HepG2 (cell line): ENCODE results near the gene TXNDC11. TPM values are rescaled to one million over a fixed set of nuclear protein-coding genes. Genes with fewer than 3 reads are reported as not detected.

Experiments used
- CREM ChIP-seq, 2 experiments: sonication (generic) in 1 of 2; formaldehyde crosslinking in 1 of 2; IDR thresholded peaks; 2 replicates each; pipeline versions ENCODE4 v1.4.0 to v1.6.1; 2016 to 2020; ENCODE audit warnings: antibody characterized with exemption in 1 of 2, mild to moderate bottlenecking in 1 of 2, missing genetic modification reagents in 1 of 2
- FIP1L1 ChIP-seq: fragments of 200-400 bp; formaldehyde crosslinking; IDR thresholded peaks from 2 replicates; pipeline ENCODE4 v1.6.1; 2018; ENCODE audit warnings: low read depth, mild to moderate bottlenecking, low read length, moderate library complexity, borderline replicate concordance; ENCODE audit not compliant: insufficient read depth
- FOXO1 ChIP-seq: sonication (generic); formaldehyde crosslinking; IDR thresholded peaks from 2 replicates; pipeline ENCODE4 v1.4.0; 2020; ENCODE audit warnings: missing genetic modification reagents
- GMEB1 ChIP-seq: sonication (generic); formaldehyde crosslinking; IDR thresholded peaks from 2 replicates; pipeline ENCODE4 v1.5.1; 2020; ENCODE audit warnings: missing genetic modification reagents, mild to moderate bottlenecking, borderline replicate concordance
- HOXD1 ChIP-seq: sonication (generic); formaldehyde crosslinking; IDR thresholded peaks from 2 replicates; pipeline ENCODE4 v1.5.0; 2020; ENCODE audit warnings: missing genetic modification reagents
- PITX1 ChIP-seq: sonication (generic); formaldehyde crosslinking; IDR thresholded peaks from 2 replicates; pipeline ENCODE4 v1.5.1; 2020; ENCODE audit warnings: mild to moderate bottlenecking, missing genetic modification reagents
- PRDM15 ChIP-seq: sonication (generic); formaldehyde crosslinking; IDR thresholded peaks from 2 replicates; pipeline ENCODE4 v1.4.0; 2020; ENCODE audit warnings: missing genetic modification reagents
- SRY ChIP-seq: sonication (generic); formaldehyde crosslinking; IDR thresholded peaks from 2 replicates; pipeline ENCODE4 v1.8.0; 2022; ENCODE audit warnings: mild to moderate bottlenecking, missing genetic modification reagents
- ZNF550 ChIP-seq: sonication (generic); formaldehyde crosslinking; IDR thresholded peaks from 2 replicates; pipeline ENCODE4 v1.4.0; 2020; ENCODE audit warnings: mild to moderate bottlenecking, missing genetic modification reagents, borderline replicate concordance
- ZNF768 ChIP-seq: sonication (generic); formaldehyde crosslinking; IDR thresholded peaks from 2 replicates; pipeline ENCODE4 v1.4.0; 2020; ENCODE audit warnings: missing genetic modification reagents
- polyA plus RNA-seq, 8 experiments: library from polyadenylated mRNA; depleted of rRNA in 3 of 8; stranded (reverse) in 7 of 8; unstranded in 1 of 8; fragments of >200 nt; fragmentation: Illumina TruSeq in 4 of 8; extraction: Trizol in 4 of 8; gene quantifications; 2 replicates each; pipeline versions ENCODE4 v1.2.1 to v1.2.3, GENCODE V29; 2011 to 2016; ENCODE audit warnings: low read depth in 4 of 8, missing spikeins in 1 of 8, mixed read lengths in 1 of 8; ENCODE audit not compliant: insufficient read depth in 1 of 8
- total RNA-seq, 5 experiments: library from RNA; depleted of rRNA; stranded (reverse); fragments of >200 nt; fragmentation: Illumina TruSeq; extraction: Trizol; gene quantifications; 2 replicates each; pipeline ENCODE4 v1.2.3, GENCODE V29; 2016; ENCODE audit warnings: low read depth in 1 of 5
- TF ChIP-seq, protein P1 (sequence below), 2 experiments: sonication (generic) in 1 of 2; formaldehyde crosslinking in 1 of 2; IDR thresholded peaks; 2 replicates each; pipeline versions ENCODE4 v1.4.0 to v1.6.1; 2016 to 2020; ENCODE audit warnings: borderline replicate concordance in 1 of 2, low read depth in 1 of 2, mild to moderate bottlenecking in 1 of 2, missing genetic modification reagents in 1 of 2
- TF ChIP-seq, protein P2 (sequence below): sonication (generic); formaldehyde crosslinking; IDR thresholded peaks from 2 replicates; pipeline ENCODE4 v1.5.0; 2020; ENCODE audit warnings: mild to moderate bottlenecking, missing genetic modification reagents

TXNDC11 gene
- total and polyA plus RNA-seq, 2 of the 13 experiments (the other 11 are each of a cell fraction or from before 2014, with no cell fraction given): 74.9 to 123 TPM

DNA sequence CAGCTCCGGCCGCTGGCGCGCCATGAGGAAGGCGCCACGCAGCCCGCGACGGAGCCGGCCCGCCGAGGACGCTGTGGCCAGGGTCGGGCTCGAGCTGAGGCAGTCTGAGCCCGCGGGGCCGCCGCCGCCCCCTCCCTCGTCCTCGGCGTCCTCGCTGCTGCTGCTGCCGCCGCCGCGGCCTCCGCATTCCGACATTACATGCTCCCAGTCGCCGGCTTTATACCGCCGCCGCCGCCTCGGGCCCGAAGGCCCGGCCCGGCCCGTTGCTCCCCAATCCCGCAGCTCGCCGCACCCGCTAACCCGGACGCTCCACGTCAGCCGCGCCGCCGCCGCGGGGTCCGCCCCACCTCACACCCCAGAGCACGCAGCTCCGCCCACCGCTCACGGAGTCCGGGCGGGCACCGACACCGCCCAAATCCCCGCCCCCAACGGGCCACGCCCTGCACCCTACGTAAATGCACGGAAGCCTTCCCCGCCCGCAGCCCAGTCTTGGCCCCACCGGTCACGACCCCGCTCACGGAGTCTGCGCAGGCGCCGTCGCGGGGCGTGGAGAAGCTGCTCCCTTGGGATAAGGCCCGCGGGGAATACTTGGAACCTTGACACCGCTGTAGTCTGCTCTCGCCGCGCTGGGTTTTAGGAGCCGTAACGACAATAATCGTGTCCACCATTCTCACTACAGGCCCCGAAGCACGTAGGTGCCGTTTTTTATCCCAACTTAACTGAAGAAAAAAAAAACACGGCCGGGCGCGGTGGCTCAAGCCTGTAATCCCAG is at the start of gene TXNDC11 (continued):
- TF ChIP-seq, protein P1, sequence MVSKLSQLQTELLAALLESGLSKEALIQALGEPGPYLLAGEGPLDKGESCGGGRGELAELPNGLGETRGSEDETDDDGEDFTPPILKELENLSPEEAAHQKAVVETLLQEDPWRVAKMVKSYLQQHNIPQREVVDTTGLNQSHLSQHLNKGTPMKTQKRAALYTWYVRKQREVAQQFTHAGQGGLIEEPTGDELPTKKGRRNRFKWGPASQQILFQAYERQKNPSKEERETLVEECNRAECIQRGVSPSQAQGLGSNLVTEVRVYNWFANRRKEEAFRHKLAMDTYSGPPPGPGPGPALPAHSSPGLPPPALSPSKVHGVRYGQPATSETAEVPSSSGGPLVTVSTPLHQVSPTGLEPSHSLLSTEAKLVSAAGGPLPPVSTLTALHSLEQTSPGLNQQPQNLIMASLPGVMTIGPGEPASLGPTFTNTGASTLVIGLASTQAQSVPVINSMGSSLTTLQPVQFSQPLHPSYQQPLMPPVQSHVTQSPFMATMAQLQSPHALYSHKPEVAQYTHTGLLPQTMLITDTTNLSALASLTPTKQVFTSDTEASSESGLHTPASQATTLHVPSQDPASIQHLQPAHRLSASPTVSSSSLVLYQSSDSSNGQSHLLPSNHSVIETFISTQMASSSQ (IDR thresholded peaks at IDR 0.05; ENCODE audit: low read depth): no peak; the same call in 1 of the 2 replicates
- TF ChIP-seq, protein P1 (CRISPR knock-in tag; IDR thresholded peaks at IDR 0.05; ENCODE audit: borderline replicate concordance): peak; percentile 95; the same call in 1 of the 2 replicates
- TF ChIP-seq SRY (CRISPR knock-in tag) (peak; percentile 92), CREM (IDR thresholded peaks at IDR 0.05) (peak; percentile 76), CREM (CRISPR knock-in tag; IDR thresholded peaks at IDR 0.05) (no peak; the same call in 1 of the 2 replicates), FOXO1 (CRISPR knock-in tag) (peak; percentile 70; the same call in 1 of the 2 replicates), PITX1 (CRISPR knock-in tag) (peak; percentile 90), HOXD1 (CRISPR knock-in tag) (no peak; the same call in 1 of the 2 replicates), GMEB1 (CRISPR knock-in tag) (peak; percentile 96), ZNF550 (CRISPR knock-in tag) (no peak), ZNF768 (CRISPR knock-in tag) (peak; percentile 25), PRDM15 (no peak), FIP1L1 (peak; percentile 88; the same call in 1 of the 2 replicates)
- TF ChIP-seq, protein P2, sequence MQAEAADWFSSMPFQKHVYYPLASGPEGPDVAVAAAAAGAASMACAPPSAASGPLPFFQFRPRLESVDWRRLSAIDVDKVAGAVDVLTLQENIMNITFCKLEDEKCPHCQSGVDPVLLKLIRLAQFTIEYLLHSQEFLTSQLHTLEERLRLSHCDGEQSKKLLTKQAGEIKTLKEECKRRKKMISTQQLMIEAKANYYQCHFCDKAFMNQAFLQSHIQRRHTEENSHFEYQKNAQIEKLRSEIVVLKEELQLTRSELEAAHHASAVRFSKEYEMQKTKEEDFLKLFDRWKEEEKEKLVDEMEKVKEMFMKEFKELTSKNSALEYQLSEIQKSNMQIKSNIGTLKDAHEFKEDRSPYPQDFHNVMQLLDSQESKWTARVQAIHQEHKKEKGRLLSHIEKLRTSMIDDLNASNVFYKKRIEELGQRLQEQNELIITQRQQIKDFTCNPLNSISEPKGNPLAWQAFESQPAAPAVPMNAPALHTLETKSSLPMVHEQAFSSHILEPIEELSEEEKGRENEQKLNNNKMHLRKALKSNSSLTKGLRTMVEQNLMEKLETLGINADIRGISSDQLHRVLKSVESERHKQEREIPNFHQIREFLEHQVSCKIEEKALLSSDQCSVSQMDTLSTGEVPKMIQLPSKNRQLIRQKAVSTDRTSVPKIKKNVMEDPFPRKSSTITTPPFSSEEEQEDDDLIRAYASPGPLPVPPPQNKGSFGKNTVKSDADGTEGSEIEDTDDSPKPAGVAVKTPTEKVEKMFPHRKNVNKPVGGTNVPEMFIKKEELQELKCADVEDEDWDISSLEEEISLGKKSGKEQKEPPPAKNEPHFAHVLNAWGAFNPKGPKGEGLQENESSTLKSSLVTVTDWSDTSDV: peak; percentile 8; the same call in 1 of the 2 replicates
